OCI-M1 (cell line): ENCODE data around the gene WFDC2.
"Not testable (repeated sequence)": the region's sequence is repeated elsewhere in the genome, so short reads cannot be mapped to it uniquely, and the experiment has no call there.

ENCODE experiments used
- DNase-seq: peaks from one replicate; lab custom pipeline; 2025; lab: John Stamatoyannopoulos, UW

Gene WFDC2

GRCh38 chr20:45452238-45452637, 17.3 kb upstream of the WFDC2 start:
- DNase-seq, result no peak

GRCh38 chr20:45452772-45453691, 16.5 kb upstream of the WFDC2 start:
- DNase-seq, result no peak

DNA sequence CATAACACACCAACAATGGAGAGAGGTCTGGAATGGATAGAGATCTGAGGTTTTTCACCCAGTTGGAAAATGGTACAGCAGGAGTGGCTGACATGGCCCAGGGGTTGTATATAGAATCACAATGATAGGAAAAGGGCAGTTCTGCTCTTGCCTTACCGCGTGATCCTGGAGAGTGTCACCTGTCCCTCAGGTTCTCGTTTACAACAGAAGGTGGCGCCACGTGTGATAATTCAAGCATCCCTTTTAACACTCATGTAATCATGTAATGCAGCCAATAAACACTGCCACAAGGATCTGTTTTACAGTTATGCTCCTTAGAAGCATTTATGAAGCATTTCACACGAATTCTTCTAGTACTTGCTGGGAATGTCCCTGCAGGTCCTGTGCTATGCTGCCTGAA, 12.9 kb upstream of the WFDC2 start:
- peak; percentile 31 for DNase-seq

DNA sequence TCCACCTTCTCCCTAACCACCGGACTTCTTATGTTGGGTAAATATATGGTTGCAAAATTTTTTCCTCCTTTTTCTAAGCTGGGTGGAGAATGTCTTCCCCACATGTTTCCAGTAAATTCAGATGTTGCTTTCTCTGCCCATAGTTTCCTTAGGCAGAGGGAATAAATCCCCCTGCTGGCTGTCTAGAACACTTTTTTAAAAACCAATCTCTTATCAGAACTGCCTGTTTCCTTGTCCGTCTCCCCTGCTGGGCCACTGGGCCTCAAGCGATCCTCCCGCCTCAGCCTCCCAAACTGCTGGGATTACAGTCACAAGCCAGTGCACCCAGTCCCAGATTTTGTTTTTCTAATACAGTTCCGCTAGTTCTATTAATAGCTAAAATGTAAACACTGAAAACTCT, 9.9 kb upstream of the WFDC2 start:
- DNase-seq, result peak; percentile 16

DNA sequence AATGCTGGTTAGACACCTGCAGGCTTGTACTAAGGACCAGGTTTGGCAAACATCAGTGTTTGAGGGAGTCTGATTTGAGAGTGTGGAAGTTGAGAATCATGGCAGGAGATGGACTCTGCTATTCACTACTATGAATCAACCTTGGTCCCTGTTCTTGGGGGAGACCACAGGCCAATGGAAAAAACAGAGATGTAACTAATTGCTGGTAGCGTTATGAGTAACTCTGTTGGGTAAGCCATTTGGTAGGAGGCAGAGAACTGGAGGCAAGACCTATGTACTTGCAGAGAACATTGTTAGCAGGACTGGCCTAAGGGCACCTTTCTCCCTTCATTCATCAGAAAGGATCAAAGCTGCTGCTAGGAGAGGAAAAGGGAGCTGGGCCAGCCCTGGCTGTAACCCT, 8.3 kb upstream of the WFDC2 start:
- no peak for DNase-seq

DNA sequence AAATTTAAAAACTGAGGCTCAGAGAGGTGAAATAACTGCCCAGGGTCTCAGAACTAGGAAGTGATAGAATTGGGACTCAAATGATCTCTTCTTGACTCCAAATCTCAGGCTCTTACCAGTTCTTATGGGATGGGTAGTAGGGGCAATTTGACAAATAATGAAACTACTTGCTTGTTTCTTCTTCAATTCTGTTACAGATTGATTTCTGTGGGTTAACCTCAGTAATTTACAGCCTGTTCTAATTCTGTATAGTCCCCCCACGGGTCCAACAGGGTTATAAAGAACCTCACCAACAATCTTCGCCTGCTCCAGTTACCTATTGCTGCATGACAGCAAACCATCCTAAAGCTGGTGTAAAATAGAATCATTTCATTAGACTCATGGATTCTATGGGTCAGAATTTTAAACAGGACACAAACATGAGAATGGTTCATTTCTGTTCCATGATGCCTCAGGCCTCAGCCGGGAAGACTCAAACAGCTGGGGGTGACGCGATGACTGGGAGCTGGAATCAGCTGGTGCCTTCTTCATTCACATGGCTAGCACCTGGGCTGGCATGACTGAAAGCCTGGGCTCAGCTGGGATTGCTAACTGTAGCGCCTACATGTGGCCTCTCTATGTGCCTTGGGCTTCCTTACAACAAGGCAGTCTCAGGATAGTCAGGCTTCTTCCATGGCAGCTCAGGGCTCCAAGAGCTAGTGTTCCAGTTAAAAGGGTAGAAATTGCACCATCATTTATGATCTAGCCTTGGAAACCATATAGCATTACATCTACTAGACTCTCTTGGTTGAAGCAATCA, 6.6 kb upstream of the WFDC2 start:
- DNase-seq, result no peak

- DNase-seq, result no peak
Observed at GRCh38 chr20:45463709-45464108, 5.8 kb upstream of the WFDC2 start.

DNA sequence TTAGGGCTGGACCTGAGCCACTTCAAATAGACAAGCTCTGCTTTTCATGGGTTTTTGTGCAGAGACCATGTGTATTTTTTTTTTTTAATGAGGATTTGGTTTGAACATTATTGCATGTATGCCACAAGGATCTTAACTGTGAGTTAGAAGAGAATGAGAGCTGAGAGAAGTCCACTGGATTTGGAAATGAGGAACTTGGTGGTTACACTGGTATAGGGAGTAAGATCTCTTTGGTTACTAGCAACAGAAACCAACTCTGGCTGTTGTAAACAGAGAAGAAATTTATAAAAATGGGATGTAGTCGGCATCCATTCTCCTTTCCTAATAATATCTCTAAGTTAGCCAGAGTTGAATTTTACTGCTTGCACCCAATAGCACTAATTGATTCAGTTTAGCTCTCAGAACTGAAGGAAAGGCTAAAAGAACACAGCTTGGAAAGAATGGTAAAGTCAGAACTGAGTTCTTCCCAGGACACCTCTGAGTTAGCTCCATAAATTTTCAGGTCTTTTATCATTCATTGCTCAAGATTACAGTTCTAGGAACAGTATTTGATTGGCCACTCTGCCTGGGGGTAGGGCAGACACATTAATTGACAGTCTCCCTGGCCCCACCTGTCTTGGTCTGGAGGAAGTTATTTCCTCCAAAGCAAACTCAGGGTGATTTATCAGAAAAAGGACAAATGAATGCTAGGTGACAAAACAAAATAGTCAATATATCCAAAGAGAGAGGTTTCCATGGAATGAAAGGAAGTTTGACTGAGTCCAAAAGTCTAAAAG, 3.9 kb upstream of the WFDC2 start:
- peak; percentile 66 for DNase-seq

DNA sequence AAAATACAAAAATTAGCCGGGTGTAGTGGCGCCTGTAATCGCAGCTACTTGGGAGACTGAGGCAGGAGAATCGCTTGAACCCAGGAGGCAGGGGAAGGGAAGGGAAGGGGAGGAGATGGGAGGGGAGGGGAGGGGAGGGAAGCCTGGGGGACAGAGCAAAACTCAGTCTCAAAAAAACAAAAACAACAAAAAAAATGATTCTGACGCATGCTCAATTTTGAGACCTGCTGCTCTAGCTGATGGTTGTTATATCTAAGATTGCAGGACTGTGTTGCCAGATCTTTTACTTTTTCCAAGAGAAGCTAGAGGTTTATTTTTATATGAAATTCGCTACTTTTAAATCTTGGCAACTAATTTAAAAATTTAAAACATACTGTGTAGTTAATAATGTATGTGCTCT, 2.4 kb upstream of the WFDC2 start:
- no peak for DNase-seq

GRCh38 chr20:45467861-45468260, 1.7 kb upstream of the WFDC2 start:
- no peak for DNase-seq

GRCh38 chr20:45470262-45470931, 844 bp downstream of the WFDC2 start:
- DNase-seq, result no peak

DNA sequence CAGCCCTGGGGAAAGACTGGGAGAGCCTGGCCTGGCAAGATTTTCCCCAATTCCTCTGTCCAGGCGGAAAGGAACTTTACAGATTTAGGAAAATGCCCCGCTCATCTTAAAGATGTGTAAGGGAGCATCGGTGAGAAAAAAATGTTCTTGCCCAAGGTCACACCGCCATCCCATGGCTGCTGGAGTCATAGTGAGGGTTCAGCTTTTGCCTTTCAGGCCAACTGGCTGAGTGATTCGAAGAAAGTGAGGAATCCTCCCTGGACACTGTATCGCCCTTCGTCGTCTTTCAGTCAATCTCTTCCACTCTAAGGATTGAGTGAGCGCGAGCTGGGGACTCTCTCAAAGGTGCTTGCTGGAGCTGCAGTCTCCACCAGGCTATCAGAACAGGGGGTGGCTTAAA, 1.4 kb downstream of the WFDC2 start:
- peak; percentile 6 for DNase-seq

DNA sequence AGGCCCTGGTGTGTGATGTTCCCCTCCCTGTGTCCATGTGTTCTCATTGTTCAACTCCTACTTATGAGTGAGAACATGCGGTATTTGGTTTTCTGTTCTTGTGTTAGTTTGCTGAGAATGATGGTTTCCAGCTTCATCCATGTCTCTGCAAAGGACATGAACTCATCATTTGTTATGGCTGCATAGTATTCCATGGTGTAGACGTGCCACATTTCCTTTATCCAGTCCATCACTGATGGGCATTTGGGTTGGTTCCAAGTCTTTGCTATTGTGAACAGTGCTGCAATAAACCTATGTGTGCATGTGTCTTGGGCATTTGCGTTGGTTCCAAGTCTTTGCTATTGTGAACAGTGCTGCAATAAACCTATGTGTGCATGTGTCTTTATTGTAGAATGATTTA, 2.7 kb downstream of the WFDC2 start:
- not testable (repeated sequence) for DNase-seq

DNA sequence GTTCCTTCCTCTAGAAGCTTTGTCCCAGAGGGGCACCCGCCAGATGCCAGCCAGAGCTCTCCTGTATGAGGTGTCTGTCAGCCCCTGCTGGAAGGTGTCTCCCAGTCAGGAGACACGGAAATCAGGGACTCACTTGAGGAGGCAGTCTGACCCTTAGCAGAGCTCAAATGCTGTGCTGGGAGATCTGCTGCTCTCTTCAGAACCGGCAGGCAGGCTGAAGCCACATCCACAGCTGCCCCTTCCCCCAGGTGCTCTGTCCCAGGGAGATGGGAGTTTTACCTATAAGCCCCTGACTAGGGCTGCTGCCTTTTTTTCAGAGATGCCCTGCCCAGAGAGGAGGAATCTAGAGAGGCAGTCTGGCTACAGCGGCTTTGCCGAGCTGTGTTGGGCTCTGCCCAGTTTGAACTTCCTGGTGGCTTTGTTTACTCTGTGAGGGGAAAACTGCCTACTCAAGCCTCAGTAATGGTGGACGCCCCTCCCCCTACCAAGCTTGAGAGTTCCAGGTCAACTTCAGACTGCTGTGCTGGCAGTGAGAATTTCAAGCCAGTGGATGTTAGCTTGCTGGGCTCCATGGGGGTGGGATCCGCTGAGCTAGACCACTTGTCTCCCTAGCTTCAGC, 8.1 kb downstream of the WFDC2 start:
- DNase-seq, result not testable (repeated sequence)

DNA sequence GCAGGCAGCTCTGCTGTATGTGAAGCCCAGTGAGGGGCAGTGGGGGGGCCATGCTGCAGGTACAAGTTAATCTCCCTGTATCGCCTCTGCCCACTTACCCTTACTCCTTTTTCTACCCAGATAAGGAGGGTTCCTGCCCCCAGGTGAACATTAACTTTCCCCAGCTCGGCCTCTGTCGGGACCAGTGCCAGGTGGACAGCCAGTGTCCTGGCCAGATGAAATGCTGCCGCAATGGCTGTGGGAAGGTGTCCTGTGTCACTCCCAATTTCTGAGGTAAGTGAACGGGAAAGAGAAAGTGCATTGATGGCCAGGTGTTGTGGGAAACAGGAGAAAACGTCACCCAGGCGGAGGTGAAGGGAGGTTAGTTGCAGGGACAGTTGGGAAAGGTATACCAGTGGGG, 10.3 kb downstream of the WFDC2 start:
- no peak for DNase-seq

DNA sequence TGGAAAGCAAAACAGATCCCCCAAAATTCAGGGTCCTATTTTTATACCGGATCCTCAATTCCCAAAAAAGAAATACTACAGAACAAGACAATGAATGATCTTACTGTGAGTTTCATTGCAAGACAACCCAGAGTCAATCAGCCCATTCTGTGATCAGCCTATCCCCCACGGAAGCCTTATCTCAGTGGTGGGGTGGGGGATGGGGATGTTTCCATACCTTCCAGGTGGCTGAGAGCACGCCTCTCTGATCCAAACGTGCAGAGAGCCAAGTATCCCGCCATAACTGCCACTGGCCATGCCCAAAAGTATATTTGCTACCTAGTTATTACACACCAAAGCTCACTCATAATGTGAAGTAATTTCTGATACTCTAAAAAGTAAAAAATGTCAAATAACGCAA, 15.1 kb downstream of the WFDC2 start:
- no peak for DNase-seq

- no peak for DNase-seq
Observed at GRCh38 chr20:45485388-45485787, 15.8 kb downstream of the WFDC2 start.

- DNase-seq, result peak; percentile 19
Observed at GRCh38 chr20:45487231-45487635, 17.7 kb downstream of the WFDC2 start.

DNA sequence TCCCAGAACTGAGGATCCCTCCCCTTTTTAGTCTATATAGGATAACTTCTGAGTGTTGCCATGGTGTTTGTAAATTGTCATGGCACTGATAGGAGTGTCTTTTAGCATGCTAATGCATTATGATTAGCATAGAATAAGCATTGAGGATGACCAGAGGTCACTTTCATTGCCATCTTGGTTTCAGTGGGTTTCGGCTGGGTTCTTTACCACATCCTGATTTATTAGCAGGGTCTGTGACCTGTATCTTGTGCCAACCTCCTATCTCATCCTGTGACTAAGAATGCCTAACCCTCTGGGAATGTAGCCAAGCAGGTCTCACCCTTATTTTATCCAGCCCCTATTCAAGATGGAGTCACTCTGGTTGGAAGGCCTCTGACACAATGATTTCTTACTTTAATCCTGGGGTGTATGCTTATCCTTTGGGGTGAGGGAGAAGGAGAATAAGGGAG, 19.6 kb downstream of the WFDC2 start:
- no peak for DNase-seq

- no peak for DNase-seq
Observed at GRCh38 chr20:45495501-45495941, 26.0 kb downstream of the WFDC2 start.

GRCh38 chr20:45496166-45496565, 26.6 kb downstream of the WFDC2 start:
- no peak for DNase-seq
